ENCODE results near the gene HYI.

Gene HYI

DNA sequence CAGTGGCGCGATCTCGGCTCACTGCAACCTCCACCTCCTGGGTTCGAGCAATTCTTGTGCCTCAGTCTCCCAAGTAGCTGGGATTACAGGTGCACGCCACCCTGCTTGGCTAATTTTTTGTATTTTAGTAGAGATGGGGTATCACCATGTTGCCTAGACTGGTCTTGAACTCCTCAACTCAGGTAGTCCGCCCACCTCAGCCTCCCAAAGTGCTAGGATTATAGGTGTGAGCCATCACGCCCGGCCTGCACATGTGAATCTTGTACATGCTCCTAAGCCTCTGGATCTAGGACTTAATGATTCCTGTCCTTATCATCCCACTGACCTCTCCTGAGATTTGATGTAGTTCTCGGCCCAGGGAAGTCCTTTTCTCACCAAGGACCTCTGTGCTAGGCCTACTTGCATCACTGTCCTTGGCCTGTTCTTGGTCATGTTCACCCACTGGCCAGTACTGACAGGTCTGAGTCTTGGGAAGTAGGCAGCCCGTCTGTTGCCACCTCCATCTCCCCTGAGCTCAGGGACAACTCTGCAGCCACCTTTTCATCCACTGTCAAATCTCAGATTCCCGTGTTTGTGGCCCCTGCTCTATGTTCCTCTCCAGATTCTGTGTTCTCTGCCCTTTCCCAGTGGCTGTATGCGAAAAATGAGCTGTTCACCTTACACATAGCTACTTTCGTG, 9.4 kb downstream of the HYI start:
- no peak for DNase-seq

DNA sequence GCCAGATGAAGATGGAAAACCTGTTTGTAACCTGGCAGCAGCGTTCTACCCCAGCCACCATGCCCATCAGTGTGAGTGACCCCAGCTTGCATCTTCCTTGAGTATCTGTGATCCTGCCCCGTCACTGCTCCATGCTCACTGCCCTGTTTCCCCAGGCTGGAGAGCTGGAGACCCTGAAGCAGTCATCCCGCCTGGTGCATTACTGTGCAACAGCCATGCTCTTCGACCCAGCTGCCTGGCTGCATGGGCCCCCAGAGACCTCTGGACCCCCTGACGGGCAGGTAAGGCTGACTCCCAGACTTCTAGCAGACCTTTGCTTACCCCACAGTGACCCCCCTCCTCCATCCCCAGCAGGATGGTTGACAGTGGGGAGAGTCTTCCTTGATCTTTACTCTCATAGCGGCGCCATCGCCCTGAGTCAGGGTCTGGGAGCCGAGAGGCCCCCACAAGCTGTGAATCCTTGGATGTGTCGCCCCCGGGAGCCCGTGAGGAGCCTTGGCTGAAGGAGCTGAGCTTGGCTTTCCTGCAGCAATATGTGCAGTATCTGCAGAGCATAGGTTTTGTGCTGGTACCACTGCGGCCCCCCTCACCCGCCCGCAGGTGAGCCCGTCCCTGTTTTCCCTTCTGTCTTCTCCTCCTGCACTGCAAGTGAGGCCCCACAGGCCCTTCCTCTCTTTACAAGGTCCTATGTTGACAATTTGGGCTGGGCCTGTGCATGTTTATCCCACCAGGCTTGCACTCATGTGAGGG, 10.4 kb downstream of the HYI start:
- DNase-seq, result no peak

DNA sequence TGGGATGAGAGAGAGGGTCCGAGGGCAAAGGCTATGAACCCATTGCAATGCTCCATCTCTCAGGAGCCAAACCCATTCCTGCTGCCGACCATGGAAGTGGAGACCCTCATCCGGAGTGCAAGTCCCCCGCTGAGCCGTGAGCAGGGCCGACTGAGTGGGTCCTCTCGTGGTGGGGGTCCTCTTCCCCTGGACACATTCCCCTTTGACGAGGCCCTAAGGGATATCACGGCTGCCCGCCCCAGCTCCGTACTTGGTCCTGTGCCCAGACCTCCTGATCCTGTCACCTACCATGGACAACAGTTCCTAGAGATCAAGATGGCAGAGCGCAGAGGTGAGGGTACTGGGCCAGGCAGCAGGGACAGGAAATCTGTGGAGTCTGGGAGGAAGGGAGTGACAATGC, 11.0 kb downstream of the HYI start:
- DNase-seq, result no peak

DNA sequence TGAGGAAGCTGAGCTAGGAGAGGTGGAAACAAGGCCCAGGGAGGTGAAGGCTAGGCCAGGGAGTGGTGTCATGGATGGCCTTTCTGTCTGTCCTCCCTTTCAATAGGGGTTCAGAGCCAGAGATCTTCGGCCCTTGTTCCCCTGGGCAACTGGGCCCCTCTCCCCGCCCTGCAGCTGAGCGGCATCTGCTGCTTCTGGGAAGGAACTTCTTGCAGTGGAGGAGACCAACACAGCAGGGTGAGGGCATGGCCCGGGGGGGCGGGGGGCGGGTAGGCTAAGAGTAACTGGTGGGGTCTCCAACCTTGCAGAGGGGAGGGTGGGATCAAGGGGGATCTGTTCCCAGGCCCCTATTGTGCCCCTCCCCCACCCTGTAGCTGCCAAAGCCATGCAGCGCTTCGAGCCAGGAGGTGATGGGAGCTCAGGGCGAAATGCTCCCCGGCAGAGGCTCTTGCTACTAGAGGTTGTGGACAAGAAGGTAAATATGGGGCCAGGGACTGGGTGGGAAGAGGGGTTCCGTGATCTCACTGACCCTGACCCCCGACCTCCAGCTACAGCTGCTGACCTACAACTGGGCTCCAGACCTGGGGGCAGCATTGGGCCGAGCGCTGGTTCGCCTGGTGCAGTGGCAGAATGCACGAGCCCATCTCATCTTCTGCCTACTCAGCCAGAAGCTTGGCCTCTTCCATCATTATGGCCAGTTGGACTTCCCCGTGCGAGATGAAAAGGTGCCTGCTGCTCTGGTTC, 11.7 kb downstream of the HYI start:
- DNase-seq, result no peak

DNA sequence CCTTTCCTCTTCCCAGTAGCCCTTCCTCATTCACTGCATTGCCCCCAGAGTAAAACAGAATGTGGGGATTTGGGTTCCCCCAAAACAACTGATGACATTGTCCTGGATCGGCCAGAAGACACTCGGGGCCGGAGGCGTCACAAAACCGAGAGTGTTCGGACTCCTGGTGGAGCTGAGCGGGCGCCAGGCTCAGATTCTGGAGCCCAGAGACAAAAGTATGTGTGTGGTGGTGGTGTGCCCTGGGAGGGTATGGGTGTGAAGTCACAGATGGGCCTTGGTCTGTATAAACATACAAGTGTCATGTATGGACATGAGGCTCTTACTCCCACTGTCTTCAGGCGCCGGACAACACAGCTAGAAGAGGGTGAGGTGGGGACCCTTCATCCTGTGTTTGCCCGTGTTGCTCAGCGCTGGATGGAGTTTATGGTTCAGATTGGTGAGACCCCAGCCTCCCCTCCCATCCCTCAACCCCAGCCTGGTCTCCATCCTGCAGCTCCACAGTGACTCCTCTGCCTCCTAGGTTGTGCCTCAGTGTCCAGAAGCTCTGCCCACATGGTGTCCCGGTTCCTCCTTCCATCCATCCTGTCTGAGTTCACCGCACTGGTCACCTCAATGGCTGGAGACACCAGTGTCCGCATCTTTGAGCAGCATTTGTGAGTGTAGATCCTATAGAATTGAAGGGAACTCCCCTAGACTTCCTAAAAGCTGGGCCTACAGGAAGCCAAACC, 12.4 kb downstream of the HYI start:
- no peak for DNase-seq

DNA sequence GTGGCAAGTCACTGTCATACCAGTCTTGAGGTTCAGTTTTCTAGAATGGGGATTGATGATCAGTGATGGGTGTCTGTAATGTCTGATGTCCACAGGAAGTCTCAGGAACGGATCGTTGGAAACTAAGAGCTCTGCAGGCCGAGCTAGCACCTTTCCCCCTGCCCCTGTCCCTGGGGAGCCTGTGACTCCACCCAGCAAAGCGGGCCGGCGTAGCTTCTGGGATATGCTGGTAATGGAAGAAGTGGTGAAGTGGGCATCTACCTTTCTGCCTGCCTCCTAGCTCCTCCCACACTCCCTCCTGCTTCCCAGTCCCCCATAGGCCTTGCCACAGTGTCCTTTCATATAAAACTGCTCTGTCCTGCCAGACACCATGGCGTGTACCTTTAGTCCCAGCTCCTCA, 13.4 kb downstream of the HYI start:
- no peak for DNase-seq

DNA sequence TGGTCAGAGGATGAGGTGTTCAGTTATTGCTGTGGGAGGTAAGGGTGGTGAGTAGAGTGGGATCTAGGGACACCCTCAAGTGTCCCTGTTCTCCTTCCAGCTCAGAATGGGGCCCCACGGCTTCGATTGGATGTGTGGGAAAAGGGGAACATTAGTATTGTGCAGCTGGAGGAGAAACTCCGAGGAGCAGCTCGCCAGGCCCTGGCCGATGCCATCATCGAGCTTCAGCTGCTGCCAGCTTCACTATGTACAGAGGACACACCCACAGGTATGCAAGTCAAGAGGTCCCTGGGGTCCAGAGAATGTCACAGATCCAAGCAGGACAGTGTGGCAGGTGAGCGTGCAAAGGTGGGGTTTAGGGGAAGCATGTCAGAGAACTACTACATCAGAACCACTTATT, 13.9 kb downstream of the HYI start:
- DNase-seq, result no peak

DNA sequence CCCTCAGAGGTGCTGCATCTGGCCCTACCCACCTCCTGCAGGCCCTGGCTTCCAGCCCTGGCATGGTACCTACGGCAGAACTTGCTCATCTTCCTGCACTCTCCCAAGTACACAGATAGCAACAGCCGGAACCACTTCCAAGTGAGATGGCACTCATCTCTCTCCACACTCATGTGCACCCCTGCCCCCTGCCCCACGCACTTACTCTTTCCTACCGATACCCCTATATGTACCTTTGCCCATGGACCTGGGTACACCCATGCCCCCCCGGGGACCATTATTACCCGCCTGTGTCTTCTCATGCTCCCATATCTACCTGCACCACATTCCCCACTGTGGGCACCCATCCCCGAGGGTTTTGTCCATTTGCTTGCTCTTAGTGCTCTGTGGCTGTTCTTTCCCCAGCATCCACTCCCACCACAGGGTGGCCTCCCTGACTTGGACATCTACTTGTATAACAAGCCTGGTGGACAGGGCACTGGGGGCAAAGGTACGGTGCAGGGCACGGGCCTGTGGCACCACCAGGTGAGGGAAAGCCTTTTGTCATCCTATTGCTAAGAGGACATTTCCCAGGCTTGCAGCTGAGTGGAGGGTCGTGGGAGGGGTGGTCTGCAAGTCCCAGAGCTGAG, 14.7 kb downstream of the HYI start:
- DNase-seq, result no peak

DNA sequence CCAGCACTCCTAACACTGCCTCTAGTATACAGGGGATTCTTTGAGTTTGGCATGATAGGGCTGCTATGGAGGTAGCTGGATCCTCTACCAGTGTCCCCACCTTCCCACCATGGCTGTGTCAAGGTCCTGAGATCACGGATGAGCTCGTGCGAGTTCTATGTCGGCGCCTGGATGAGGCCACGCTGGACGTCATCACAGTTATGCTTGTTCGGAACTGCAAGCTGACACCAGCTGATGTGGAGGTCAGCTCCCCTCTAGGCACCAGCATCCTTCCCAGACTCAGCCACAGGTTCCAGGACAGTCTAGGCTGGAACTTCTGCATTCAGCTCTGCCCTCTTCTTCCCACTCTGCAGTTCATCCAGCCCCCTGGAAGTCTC, 15.2 kb downstream of the HYI start:
- DNase-seq, result no peak

DNA sequence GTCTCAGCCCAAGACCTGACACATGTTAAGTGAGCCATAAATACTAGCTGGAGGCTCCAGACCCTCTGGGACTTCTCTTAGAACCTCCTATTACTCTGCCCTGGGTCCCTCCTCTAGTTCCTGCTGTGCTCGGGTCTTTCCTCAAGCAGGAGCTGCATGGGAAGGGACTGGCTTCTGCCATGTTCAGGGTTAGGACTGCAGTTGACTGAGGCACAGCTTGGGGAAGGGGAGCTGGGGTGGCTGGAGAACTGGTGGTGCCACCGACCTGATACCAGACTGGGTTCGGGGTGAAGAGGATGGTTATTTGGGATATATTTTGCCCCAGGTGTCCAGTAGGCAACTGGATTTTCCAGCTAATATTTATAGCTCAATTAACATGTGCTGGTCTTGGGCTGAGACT, 15.7 kb downstream of the HYI start:
- no peak for DNase-seq

DNA sequence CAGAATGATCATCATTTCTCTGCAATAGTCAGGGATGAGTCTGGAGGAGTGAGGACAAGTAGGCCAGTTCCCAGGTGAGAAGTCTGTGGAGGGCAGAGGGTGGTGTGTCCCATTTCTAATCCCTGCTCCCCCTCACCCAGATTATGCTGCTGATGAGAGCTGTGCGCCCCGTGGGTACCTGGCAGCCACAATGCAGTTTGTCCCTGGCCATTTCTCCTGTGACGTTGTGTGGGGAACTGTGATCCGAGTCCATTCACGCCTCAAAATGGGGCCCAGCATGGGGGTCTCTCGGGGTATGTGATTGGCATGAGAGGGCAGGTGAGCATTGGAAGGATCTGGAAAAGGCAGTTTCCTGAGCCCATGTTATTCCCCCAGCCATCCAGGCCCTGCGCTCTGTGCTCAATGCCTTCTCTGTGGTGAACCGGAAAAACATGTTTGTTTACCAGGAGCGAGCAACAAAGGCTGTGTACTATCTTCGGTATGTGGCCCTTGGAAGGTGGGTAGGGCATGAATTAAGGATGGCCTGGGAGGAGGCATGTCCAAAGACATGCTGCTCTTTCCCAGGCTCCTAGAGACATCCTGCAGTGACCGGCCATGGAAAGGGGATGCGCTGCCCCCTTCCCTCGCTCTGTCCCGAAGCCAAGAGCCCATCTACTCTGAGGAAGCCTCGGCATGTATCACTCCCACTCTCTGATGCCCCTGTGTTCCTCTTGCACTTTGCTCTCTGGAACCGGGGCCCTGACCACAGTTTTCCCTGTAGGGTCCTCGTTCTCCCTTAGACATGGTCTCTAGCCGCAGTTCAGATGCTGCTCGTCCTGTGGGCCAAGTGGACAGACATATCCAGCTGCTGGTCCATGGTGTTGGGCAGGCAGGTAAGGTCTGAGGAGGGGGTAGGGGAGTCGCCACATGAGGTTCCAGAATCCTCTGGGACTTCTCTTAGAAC, 16.4 kb downstream of the HYI start:
- no peak for DNase-seq

DNA sequence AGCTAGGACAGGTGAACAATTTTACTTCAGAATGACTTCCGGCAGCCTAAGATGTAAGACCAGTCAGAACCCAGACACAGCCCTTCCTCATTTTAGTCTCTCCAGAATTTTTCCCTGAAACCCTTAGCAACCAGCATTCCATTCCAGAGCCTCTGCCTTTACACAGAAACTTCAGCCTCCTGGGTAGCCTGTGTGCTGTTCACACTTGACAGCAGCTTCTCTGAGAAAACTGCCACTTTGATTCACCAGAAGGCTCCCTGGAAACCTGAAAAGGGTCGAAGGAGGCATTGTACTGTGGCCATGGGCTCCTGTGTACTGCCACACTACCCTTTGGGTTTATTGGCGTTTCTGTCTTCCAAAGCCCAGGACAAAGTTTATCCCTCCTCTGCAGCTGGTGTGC, 17.4 kb downstream of the HYI start:
- no peak for DNase-seq

DNA sequence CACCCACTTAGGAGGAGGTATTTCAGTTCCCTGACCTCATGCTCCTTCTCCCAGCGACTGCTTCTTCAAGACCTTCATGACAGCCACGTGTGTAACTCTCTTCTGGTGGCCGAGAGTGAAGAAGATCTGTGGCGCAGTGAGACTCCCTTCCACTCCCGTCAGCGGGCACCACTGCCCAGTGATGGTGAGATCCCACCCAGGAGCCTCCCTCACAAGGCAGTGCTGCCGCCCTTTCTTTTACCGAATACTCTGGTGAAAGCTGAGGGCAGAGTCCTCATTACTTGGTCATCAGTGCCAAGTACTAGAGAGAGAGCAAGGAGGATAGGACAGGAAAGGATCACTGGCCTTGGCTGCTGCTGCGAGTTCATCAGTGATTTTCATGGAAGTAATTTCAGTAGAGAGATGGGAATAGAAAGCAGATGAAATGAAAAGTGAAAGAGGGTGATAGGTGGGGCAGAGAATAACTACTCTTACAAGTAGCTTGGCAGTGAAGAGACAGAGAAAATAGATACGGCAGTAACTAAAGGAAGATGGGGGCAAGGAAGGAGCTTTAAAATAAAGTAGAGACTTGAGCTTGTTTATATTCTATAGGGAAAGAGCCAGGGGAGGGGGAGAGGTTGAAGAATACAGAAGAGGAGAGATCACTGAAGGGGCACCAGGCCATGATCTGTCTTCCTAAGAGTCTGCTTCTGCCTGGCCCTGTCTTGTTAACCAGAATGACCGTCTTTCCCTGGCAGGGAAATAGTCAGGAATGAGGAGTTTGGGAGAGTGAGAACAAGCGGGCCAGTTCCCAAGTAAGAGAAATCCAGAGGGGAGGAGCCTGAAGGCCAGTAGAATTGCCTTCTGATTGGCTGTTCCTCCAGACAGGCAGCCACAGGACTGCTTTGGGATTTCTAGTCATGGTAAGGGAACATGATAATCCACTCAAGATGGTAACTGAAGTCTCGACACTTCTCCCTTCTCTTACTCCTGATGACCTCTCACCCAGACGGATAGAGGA, 18.3 kb downstream of the HYI start:
- no peak for DNase-seq

DNA sequence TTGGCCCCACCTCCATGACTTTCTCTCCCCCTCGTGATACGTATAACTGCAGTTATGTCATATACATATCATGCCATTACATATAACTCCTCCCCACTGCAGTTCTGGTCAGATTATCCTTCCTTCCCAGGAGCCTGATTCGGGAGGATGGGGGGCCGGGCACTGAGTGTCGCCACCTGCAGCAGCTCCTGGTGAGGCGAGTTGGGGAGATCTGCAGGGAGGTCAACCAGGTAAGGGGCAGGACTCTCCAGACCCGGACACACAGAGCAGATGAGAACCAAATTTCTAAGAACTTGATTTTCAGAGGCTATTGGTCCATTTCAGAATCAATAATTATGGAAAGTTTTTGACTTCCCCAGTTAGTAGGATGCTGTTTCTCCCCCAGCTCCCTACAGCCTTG, 19.5 kb downstream of the HYI start:
- DNase-seq, result no peak

DNA sequence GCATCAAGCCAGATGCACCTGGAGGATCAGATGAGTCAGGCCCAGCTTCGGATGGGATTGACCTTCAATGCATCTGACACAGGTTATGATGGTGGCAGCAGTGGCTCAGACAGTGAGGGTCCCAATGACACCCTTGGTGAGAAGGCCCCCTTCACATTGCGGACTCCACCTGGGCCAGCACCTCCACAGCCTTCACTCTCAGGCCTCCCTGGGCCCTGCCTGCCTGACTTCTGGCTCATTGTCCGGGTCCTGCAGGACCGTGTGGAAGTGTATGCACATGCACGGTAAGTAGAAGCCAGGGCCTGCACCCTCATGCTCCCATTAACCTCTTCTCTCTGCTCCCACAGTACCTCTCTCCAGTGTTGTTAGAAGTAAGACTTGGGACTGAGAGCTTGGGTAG, 20.8 kb downstream of the HYI start:
- DNase-seq, result no peak

DNA sequence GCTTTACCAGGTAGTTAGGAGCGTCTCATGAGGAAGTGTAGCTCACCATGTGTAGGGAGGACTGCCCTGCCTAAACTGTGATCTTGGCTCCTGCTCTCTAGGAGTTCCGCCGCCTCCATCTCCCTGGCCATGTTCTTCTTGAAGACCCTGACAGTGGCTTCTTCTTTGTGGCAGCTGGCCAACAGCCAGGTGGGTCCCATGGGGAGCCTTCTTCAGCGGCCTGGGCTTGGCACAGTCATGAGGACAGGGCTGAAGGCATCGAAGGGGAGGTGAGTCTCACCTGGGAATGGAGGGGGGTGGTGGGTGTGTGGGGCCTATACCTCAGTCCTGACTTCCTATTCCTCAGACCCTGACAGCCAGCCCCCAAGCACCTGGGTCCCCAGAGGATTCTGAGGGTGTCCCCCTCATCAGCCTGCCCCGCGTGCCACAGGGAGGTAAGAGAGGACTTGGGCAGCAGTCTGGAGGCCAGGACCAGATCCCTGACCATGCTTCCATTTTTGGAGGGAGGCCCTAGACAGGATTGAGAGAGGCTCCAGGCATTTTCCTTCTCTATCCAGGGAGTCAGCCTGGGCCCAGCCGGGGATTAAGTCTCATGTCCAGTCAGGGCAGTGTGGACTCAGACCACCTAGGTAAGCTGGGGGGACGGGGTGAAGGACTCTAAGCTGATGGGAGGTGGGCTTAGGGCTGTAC, 21.4 kb downstream of the HYI start:
- no peak for DNase-seq

DNA sequence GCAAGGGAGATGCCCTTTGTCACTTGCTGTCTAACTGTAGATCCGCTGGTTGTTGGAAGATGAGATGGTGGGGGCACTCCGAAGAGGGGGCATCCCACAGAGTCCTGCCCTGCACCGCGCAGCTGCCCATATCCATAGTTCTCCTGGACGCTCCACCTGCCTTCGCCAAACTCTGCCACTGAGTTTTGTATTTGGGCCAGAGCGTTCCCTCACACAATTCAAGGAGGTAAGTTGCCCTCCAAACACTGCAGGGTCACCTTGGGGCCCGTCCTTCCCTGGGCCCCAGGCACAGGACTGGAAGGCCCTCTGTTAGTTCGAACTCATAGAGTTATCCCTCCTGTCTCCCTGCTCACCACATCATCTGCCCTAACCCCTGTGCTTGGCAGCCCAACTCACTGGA, 22.1 kb downstream of the HYI start:
- no peak for DNase-seq

DNA sequence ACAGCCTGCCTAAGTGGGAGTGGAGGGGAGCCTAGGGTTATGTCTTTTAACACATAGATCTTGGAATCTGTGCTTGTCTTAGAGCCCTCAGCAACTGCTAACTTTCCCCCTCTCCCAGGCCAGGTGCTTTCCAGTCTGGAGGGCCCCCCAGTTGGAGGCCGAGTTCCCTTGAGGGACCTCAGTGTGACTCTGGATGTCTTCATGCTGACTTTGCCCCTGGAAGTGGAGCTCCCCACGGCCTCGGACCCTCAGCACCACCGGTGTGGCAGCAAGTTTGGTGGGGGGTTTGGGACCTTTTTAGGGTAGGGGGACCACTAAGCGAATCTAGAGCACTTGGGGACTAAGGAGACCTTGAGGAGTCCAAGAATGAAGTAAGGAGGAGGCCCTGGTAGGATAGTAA, 22.9 kb downstream of the HYI start:
- no peak for DNase-seq

DNA sequence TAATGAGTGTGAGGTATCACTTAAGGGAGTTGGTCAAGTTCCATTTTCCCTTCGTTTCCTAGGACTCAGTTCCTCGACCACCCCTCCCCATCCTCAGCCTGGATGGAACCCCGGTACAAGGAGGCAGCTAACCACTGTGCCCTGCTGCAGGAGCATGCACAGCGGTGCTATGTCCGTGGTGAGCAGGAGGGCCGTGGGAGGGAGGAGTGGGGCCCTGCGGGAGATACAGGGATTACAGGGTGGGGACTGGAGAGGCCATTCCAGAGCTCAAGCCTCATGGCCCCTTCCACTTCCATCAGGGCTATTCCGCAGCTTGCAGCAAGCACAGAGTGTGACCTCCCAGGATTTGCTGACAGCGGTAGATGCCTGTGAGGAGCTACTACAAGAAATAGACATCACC, 25.8 kb downstream of the HYI start:
- no peak for DNase-seq

DNA sequence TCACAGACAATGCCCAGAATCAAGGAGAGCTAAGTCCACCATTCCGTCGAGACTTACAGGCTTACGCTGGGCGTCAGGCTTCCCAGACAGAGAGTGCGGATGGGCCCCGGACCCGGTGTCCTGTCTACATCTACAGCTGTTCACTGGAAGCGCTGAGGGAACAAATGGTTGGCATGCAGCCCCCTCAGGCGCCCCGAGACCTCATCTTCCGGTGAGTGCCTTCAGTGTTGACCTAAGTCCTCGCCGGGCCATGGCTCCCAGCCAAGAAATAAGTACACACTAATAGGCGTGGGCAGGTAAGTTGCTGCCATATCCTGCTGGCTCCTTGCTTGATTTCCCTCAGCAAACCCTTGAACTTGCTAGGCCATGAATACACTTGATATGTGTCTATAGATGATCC, 26.2 kb downstream of the HYI start:
- no peak for DNase-seq
